Natural killer cell (primary cell): ENCODE measurements around the gene ZSWIM6. TPM values are rescaled to one million over a fixed set of nuclear protein-coding genes. Genes with fewer than 3 reads are reported as not detected.

Source experiments
- ATAC-seq, 3 donors: fragments of 150-1000 bp in 2 of 3; fragments of 200-7000 bp in 1 of 3; cut with Tn5 transposase; 1 replicate in 1 of 3; 2 replicates in 2 of 3; pipeline ENCODE4 v1.10.0; 2021; ENCODE audit warnings: mild to moderate bottlenecking in 2 of 3, moderate library complexity in 2 of 3
- DNase-seq, 2 donors: peaks; one replicate each; pipeline versions ENCODE4 v3.0.0 to v3.0.0-alpha.2; 2013 to 2021; ENCODE audit warnings: mixed read lengths in 1 of 2
- H3K27ac ChIP-seq: one replicate; pipeline ENCODE4 v1.5.1; 2013; ENCODE audit warnings: mild to moderate bottlenecking, low read length
- H3K27me3 ChIP-seq: one replicate; pipeline ENCODE4 v1.6.1; 2013; ENCODE audit warnings: low read length; ENCODE audit not compliant: control insufficient read depth, insufficient read depth
- H3K36me3 ChIP-seq: one replicate; pipeline ENCODE4 v1.6.1; 2013; ENCODE audit warnings: low read length; ENCODE audit not compliant: control insufficient read depth, insufficient read depth
- H3K4me1 ChIP-seq: one replicate; pipeline ENCODE4 v1.6.1; 2013; ENCODE audit warnings: low read length; ENCODE audit not compliant: control insufficient read depth, insufficient read depth
- H3K4me3 ChIP-seq: one replicate; pipeline ENCODE4 v1.5.1; 2013; ENCODE audit warnings: low read length
- H3K9me3 ChIP-seq: one replicate; pipeline ENCODE4 v1.6.1; 2013; ENCODE audit warnings: low read length; ENCODE audit not compliant: control insufficient read depth, insufficient read depth
- H3K27ac Mint-ChIP-seq, 2 donors: one replicate each; pipeline ENCODE4 v1.8.0; 2022; ENCODE audit warnings: mild to moderate bottlenecking in 2 of 2, mixed read lengths in 2 of 2, moderate library complexity in 1 of 2
- H3K27me3 Mint-ChIP-seq, 2 donors: one replicate each; pipeline ENCODE4 v1.8.0; 2022; ENCODE audit warnings: low read depth in 2 of 2, mixed read lengths in 2 of 2
- H3K36me3 Mint-ChIP-seq: one replicate; pipeline ENCODE4 v1.8.0; 2022; ENCODE audit warnings: mixed read lengths
- H3K4me1 Mint-ChIP-seq, 2 donors: one replicate each; pipeline ENCODE4 v1.8.0; 2022; ENCODE audit warnings: mixed read lengths in 2 of 2
- H3K4me3 Mint-ChIP-seq: one replicate; pipeline ENCODE4 v1.8.0; 2022; ENCODE audit warnings: mild to moderate bottlenecking, moderate library complexity, mixed read lengths
- H3K9me3 Mint-ChIP-seq, 2 donors: one replicate each; pipeline ENCODE4 v1.8.0; 2022; ENCODE audit warnings: mixed read lengths in 2 of 2
- CTCF ChIP-seq: fragments of 200-600 bp; IDR thresholded peaks from one replicate; pipeline ENCODE4 v1.8.0; 2022; ENCODE audit warnings: antibody characterized with exemption
- intact Hi-C: fragments of 100-400 bp; cut with micrococcal nuclease; formaldehyde crosslinking; loops from one replicate; pipeline ENCODE4 v1.14.2; 2022
- total RNA-seq, 4 donors: library from RNA; stranded (reverse); fragments of 120-200 nt in 1 of 4; gene quantifications; one replicate each; pipeline versions ENCODE4 v1.2.3 to v1.2.4, GENCODE V29; 2013 to 2022

Gene ZSWIM6
- total RNA-seq, 3 donors from 2014 or later (not counting 1 experiment from before 2014, with no cell fraction given): 8.7 to 11.4 (median 10.5) TPM

DNA sequence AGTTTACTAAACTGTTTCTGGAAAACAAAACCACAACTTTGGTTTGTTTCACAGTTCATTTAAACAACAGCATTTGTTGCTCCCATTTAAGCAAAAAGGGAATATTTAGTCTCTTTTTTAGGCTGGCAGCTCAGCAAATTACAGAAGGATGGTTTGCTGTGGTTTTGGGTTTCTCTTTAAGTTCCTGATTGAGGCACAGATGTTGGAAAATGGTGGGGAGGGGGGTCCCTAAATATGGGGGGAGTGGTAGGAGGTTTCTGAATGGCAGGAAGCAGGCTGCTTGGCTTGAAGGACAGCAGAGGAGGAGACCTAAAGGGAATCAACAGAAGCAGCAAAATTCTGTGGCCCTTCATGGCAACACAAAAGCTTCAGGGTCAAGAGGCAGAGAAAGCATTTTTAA is 263.4 kb downstream of the ZSWIM6 start:
- Mint-ChIP-seq H3K9me3 (no peaks in the 10 kb centered on the region), H3K4me3 (no peak overlapping the region), H3K4me1 (no peaks in the 10 kb centered on the region), H3K27ac (no peak overlapping the region), H3K36me3 (no peaks in the 10 kb centered on the region), H3K27me3 (peaks cover 2 to 13% of the 10 kb centered on the region in 2 donors)
- TF ChIP-seq CTCF: no peak
- H3K27me3 ChIP-seq: no peaks in the 10 kb centered on the region
- no peaks in the 10 kb centered on the region for H3K4me1 ChIP-seq
- H3K9me3 ChIP-seq: no peaks in the 10 kb centered on the region
- no peak for DNase-seq
- no peaks in the 10 kb centered on the region for H3K36me3 ChIP-seq
- H3K27ac ChIP-seq: no peak overlapping the region
- no peak overlapping the region for H3K4me3 ChIP-seq
- intact Hi-C loops: no loop called here
- ATAC-seq: no peak

Other genes starting within 250 kb of the ZSWIM6 start
- 10 to 100 TPM; 19.5 to 24.1 (median 23.8) TPM for gene SMIM15, start 169.8 kb upstream of the ZSWIM6 start, total RNA-seq